GM23338 (cell line): ENCODE measurements around the gene SPEM1. TPM values are rescaled to one million over a fixed set of nuclear protein-coding genes. Genes with fewer than 3 reads are reported as not detected.

Source experiments
- ATAC-seq: fragments of 200-7000 bp; cut with Tn5 transposase; 3 replicates; pipeline ENCODE4 v1.9.1; 2020
- DNase-seq: peaks from one replicate; pipeline ENCODE4 v3.0.0-alpha.2; 2015; ENCODE audit warnings: low spot score
- H2AFZ ChIP-seq: fragments of 200-600 bp; sonication (generic); 2 replicates; pipeline ENCODE4 v1.8.0; 2016; ENCODE audit warnings: antibody characterized with exemption, mild to moderate bottlenecking, moderate library complexity
- H3F3A ChIP-seq: fragments of 200-600 bp; sonication (generic); replicated peaks from 2 replicates; pipeline ENCODE4 v1.8.0; 2017; ENCODE audit warnings: antibody characterized with exemption, mixed run types, low read depth
- H3K27ac ChIP-seq: fragments of 200-600 bp; sonication (generic); 2 replicates; pipeline ENCODE4 v1.6.1; 2016; ENCODE audit warnings: low read depth
- H3K27me3 ChIP-seq: fragments of 200-600 bp; sonication (generic); 2 replicates; pipeline ENCODE4 v1.8.0; 2016; ENCODE audit warnings: mild to moderate bottlenecking, mixed run types, moderate library complexity; ENCODE audit not compliant: insufficient read depth
- H3K36me3 ChIP-seq: fragments of 200-600 bp; sonication (generic); 2 replicates; pipeline ENCODE4 v1.8.0; 2016; ENCODE audit warnings: mild to moderate bottlenecking; ENCODE audit not compliant: insufficient read depth
- H3K4me1 ChIP-seq: fragments of 200-600 bp; sonication (generic); 2 replicates; pipeline ENCODE4 v1.8.0; 2016; ENCODE audit warnings: mild to moderate bottlenecking, moderate library complexity; ENCODE audit not compliant: insufficient read depth
- H3K4me2 ChIP-seq: fragments of 200-600 bp; sonication (generic); 2 replicates; pipeline ENCODE4 v1.7.1; 2017; ENCODE audit warnings: mixed run types
- H3K4me3 ChIP-seq: fragments of 200-600 bp; sonication (generic); 2 replicates; pipeline ENCODE4 v1.6.1; 2016; ENCODE audit warnings: mixed run types
- H3K79me2 ChIP-seq: fragments of 200-600 bp; sonication (generic); replicated peaks from 2 replicates; pipeline ENCODE4 v1.8.0; 2017; ENCODE audit warnings: mild to moderate bottlenecking; ENCODE audit not compliant: insufficient read depth
- H3K9me2 ChIP-seq: fragments of 200-600 bp; sonication (generic); 2 replicates; pipeline ENCODE4 v1.8.0; 2017; ENCODE audit not compliant: insufficient read depth
- H4K20me1 ChIP-seq: fragments of 200-600 bp; sonication (generic); replicated peaks from 2 replicates; pipeline ENCODE4 v1.8.0; 2017; ENCODE audit warnings: mild to moderate bottlenecking; ENCODE audit not compliant: insufficient read depth
- H3K27ac Mint-ChIP-seq: 2 replicates; pipeline ENCODE4 v1.8.0; 2020; ENCODE audit warnings: inconsistent platforms, mild to moderate bottlenecking, moderate library complexity, mixed read lengths
- H3K27me3 Mint-ChIP-seq: 3 replicates; pipeline ENCODE4 v1.8.0; 2022; ENCODE audit warnings: low read depth, mild to moderate bottlenecking, moderate library complexity, mixed read lengths, inconsistent platforms; ENCODE audit not compliant: insufficient read depth, poor library complexity
- H3K36me3 Mint-ChIP-seq: 3 replicates; pipeline ENCODE4 v1.8.0; 2021; ENCODE audit warnings: low read depth, mild to moderate bottlenecking, inconsistent platforms, moderate library complexity, mixed read lengths
- H3K4me1 Mint-ChIP-seq: 3 replicates; pipeline ENCODE4 v1.8.0; 2020; ENCODE audit warnings: mild to moderate bottlenecking, inconsistent platforms, mixed read lengths
- H3K4me3 Mint-ChIP-seq: 3 replicates; pipeline ENCODE4 v1.8.0; 2021; ENCODE audit warnings: moderate library complexity, mild to moderate bottlenecking, inconsistent platforms, mixed read lengths
- H3K9me3 Mint-ChIP-seq: 3 replicates; pipeline ENCODE4 v1.8.0; 2020; ENCODE audit warnings: moderate library complexity, mild to moderate bottlenecking, inconsistent platforms, mixed read lengths
- CREB1 ChIP-seq: fragments of 250-450 bp; sonication (Bioruptor Pico); IDR thresholded peaks from 2 replicates; pipeline ENCODE4 v1.5.0; 2020; ENCODE audit warnings: low read depth, mild to moderate bottlenecking, moderate library complexity
- CTCF ChIP-seq, 2 experiments: fragments of 200-600 bp in 1 of 2; sonication (generic) in 1 of 2; conservative IDR thresholded peaks; 2 replicates each; pipeline versions ENCODE4 v1.5.1 to v1.6.1; 2016 to 2017; ENCODE audit warnings: antibody characterized with exemption in 2 of 2, low read depth in 2 of 2, mild to moderate bottlenecking in 2 of 2, moderate library complexity in 1 of 2
- STAT1 ChIP-seq: IDR thresholded peaks from one replicate; pipeline ENCODE4 v1.6.1; 2016; ENCODE audit warnings: antibody characterized with exemption; ENCODE audit not compliant: unreplicated experiment
- ZNF462 ChIP-seq: fragments of 250-450 bp; sonication (Bioruptor Pico); IDR thresholded peaks from 2 replicates; pipeline ENCODE4 v1.5.0; 2020; ENCODE audit warnings: mild to moderate bottlenecking, moderate library complexity
- polyA plus RNA-seq: library from polyadenylated mRNA; unstranded; fragments of >200 nt; fragmentation: Nextera tagmentation; extraction: Ambion mirVana; gene quantifications from 2 replicates; pipeline ENCODE4 v1.2.1, GENCODE V29; 2016
- total RNA-seq: library from RNA; depleted of rRNA; stranded (reverse); fragments of >200 nt; shearing (Covaris generic); gene quantifications from 2 replicates; pipeline ENCODE4 v1.2.3, GENCODE V29; 2014

SPEM1 gene
- total and polyA plus RNA-seq, 2 experiments from 2014 or later, result not detected

GRCh38 chr17:7393613-7394451 is 26.3 kb upstream of the SPEM1 start:
- H3K27me3 Mint-ChIP-seq, result peaks cover 16% of the 10 kb centered on the region
- TF ChIP-seq ZNF462 (CRISPR knock-in tag) (no peak), STAT1 (no peak), CTCF (conservative IDR thresholded peaks at IDR 0.05; ENCODE audit: low read depth in 2 of 2) (peak; percentile 58 to 70), CREB1 (CRISPR knock-in tag) (no peak)
- peak overlapping the region; percentile 91 for H2AFZ ChIP-seq
- peaks cover 12% of the 10 kb centered on the region for H4K20me1 ChIP-seq
- peaks cover 21% of the 10 kb centered on the region; the same call in 1 of the 2 replicates for H3F3A ChIP-seq
- no peaks in the 10 kb centered on the region for H3K9me2 ChIP-seq
- peaks cover 4% of the 10 kb centered on the region; the same call in 1 of the 2 replicates for H3K36me3 ChIP-seq
- no peaks in the 10 kb centered on the region for H3K79me2 ChIP-seq
- no peak overlapping the region for H3K27ac Mint-ChIP-seq
- no peaks in the 10 kb centered on the region for H3K27me3 ChIP-seq
- peak overlapping the region; percentile 91 for H3K4me3 ChIP-seq
- no peaks in the 10 kb centered on the region for H3K9me3 Mint-ChIP-seq
- DNase-seq (peak; percentile 88), ATAC-seq (peak; percentile 70)
- H3K27ac ChIP-seq, result no peak overlapping the region
- H3K4me3 Mint-ChIP-seq, result peak overlapping the region; percentile 87
- peaks cover 31% of the 10 kb centered on the region for H3K36me3 Mint-ChIP-seq
- peaks cover 25% of the 10 kb centered on the region for H3K4me1 Mint-ChIP-seq
- H3K4me2 ChIP-seq, result peak overlapping the region; percentile 98
- no peaks in the 10 kb centered on the region; the same call in 1 of the 2 replicates for H3K4me1 ChIP-seq
